Measurements from ENCODE around the gene DERL2.

Gene DERL2

GRCh38 chr17:5516060-5516792 lies 30.2 kb upstream of the DERL2 start:
- Histone ChIP-seq H3K4me3 (ENCODE audit: low read length) (no peak overlapping the region), H3K27ac (ENCODE audit: low read depth, low read length) (no peak overlapping the region), H3K36me3 (ENCODE audit: insufficient read depth, low read length) (no peaks in the 10 kb centered on the region), H3K9me3 (ENCODE audit: insufficient read depth, low read depth, low read length) (no peaks in the 10 kb centered on the region), H3K4me1 (ENCODE audit: insufficient read depth, low read length) (no peaks in the 10 kb centered on the region; the same call in 1 of the 2 replicates), H3K27me3 (ENCODE audit: insufficient read depth, low read length) (no peaks in the 10 kb centered on the region), H3K9ac (ENCODE audit: low read depth, low read length) (no peak overlapping the region)
- 78% methylated on average over 5 of the region's 5 CpGs for WGBS

GRCh38 chr17:5514976-5515375 lies 29.0 kb upstream of the DERL2 start:
- Histone ChIP-seq H3K9me3 (ENCODE audit: insufficient read depth, low read depth, low read length) (no peaks in the 10 kb centered on the region), H3K27ac (ENCODE audit: low read depth, low read length) (no peak overlapping the region), H3K4me1 (ENCODE audit: insufficient read depth, low read length) (no peaks in the 10 kb centered on the region; the same call in 1 of the 2 replicates), H3K27me3 (ENCODE audit: insufficient read depth, low read length) (no peaks in the 10 kb centered on the region), H3K36me3 (ENCODE audit: insufficient read depth, low read length) (no peaks in the 10 kb centered on the region), H3K4me3 (ENCODE audit: low read length) (no peak overlapping the region), H3K9ac (ENCODE audit: low read depth, low read length) (no peak overlapping the region)
- 95% methylated on average over 8 of the region's 10 CpGs for WGBS

GRCh38 chr17:5513628-5514027 lies 27.6 kb upstream of the DERL2 start:
- WGBS, result 78% methylated on average over 7 of the region's 7 CpGs

GRCh38 chr17:5511401-5512225 lies 25.6 kb upstream of the DERL2 start:
- Histone ChIP-seq H3K4me3 (ENCODE audit: low read length) (no peak overlapping the region), H3K27ac (ENCODE audit: low read depth, low read length) (no peak overlapping the region), H3K36me3 (ENCODE audit: insufficient read depth, low read length) (no peaks in the 10 kb centered on the region), H3K4me1 (ENCODE audit: insufficient read depth, low read length) (no peaks in the 10 kb centered on the region; the same call in 1 of the 2 replicates), H3K9me3 (ENCODE audit: insufficient read depth, low read depth, low read length) (no peaks in the 10 kb centered on the region), H3K9ac (ENCODE audit: low read depth, low read length) (no peak overlapping the region), H3K27me3 (ENCODE audit: insufficient read depth, low read length) (no peaks in the 10 kb centered on the region)
- 71% methylated on average over 17 of the region's 17 CpGs for WGBS

More at GRCh38 chr17:5513628-5514027, 27.6 kb upstream of the DERL2 start:
- H3K9ac ChIP-seq (ENCODE audit: low read depth, low read length), result no peak overlapping the region
- H3K36me3 ChIP-seq (ENCODE audit: insufficient read depth, low read length), result no peaks in the 10 kb centered on the region
- H3K27me3 ChIP-seq (ENCODE audit: insufficient read depth, low read length), result no peaks in the 10 kb centered on the region
- H3K4me3 ChIP-seq (ENCODE audit: low read length), result no peak overlapping the region
- H3K9me3 ChIP-seq (ENCODE audit: insufficient read depth, low read depth, low read length), result no peaks in the 10 kb centered on the region
- H3K4me1 ChIP-seq (ENCODE audit: insufficient read depth, low read length), result no peaks in the 10 kb centered on the region; the same call in 1 of the 2 replicates
- H3K27ac ChIP-seq (ENCODE audit: low read depth, low read length), result no peak overlapping the region

- Histone ChIP-seq H3K27ac (ENCODE audit: low read depth, low read length) (no peak overlapping the region), H3K9ac (ENCODE audit: low read depth, low read length) (no peak overlapping the region), H3K27me3 (ENCODE audit: insufficient read depth, low read length) (no peaks in the 10 kb centered on the region), H3K36me3 (ENCODE audit: insufficient read depth, low read length) (no peaks in the 10 kb centered on the region), H3K9me3 (ENCODE audit: insufficient read depth, low read depth, low read length) (no peaks in the 10 kb centered on the region), H3K4me3 (ENCODE audit: low read length) (no peak overlapping the region), H3K4me1 (ENCODE audit: insufficient read depth, low read length) (no peaks in the 10 kb centered on the region)
- 94% methylated on average over 8 of the region's 8 CpGs for WGBS
Measured at GRCh38 chr17:5510771-5511170, 24.8 kb upstream of the DERL2 start.

- H3K9me3 ChIP-seq (ENCODE audit: insufficient read depth, low read depth, low read length), result no peaks in the 10 kb centered on the region
- no peak overlapping the region for H3K9ac ChIP-seq (ENCODE audit: low read depth, low read length)
- WGBS, result 88% methylated on average over 8 of the region's 8 CpGs
- H3K4me1 ChIP-seq (ENCODE audit: insufficient read depth, low read length), result no peaks in the 10 kb centered on the region
- H3K27ac ChIP-seq (ENCODE audit: low read depth, low read length), result no peak overlapping the region
- no peaks in the 10 kb centered on the region for H3K36me3 ChIP-seq (ENCODE audit: insufficient read depth, low read length)
- no peak overlapping the region for H3K4me3 ChIP-seq (ENCODE audit: low read length)
- no peaks in the 10 kb centered on the region for H3K27me3 ChIP-seq (ENCODE audit: insufficient read depth, low read length)
Measured at GRCh38 chr17:5509482-5509881, 23.5 kb upstream of the DERL2 start.

- Histone ChIP-seq H3K9me3 (ENCODE audit: insufficient read depth, low read depth, low read length) (no peaks in the 10 kb centered on the region), H3K27ac (ENCODE audit: low read depth, low read length) (no peak overlapping the region), H3K27me3 (ENCODE audit: insufficient read depth, low read length) (no peaks in the 10 kb centered on the region), H3K36me3 (ENCODE audit: insufficient read depth, low read length) (no peaks in the 10 kb centered on the region), H3K4me1 (ENCODE audit: insufficient read depth, low read length) (no peaks in the 10 kb centered on the region), H3K9ac (ENCODE audit: low read depth, low read length) (no peak overlapping the region), H3K4me3 (ENCODE audit: low read length) (no peak overlapping the region)
- WGBS, result 35% methylated on average over 4 of the region's 4 CpGs
Measured at GRCh38 chr17:5508810-5509209, 22.8 kb upstream of the DERL2 start.

- no peaks in the 10 kb centered on the region for H3K9me3 ChIP-seq (ENCODE audit: insufficient read depth, low read depth, low read length)
- WGBS, result 86% methylated on average over 5 of the region's 5 CpGs
Measured at GRCh38 chr17:5506307-5506706, 20.3 kb upstream of the DERL2 start.

GRCh38 chr17:5502552-5502951 lies 16.6 kb upstream of the DERL2 start:
- H3K27ac ChIP-seq (ENCODE audit: low read depth, low read length), result no peak overlapping the region
- H3K27me3 ChIP-seq (ENCODE audit: insufficient read depth, low read length), result peaks cover 39% of the 10 kb centered on the region
- WGBS, result 91% methylated on average over 4 of the region's 4 CpGs
- no peaks in the 10 kb centered on the region for H3K9me3 ChIP-seq (ENCODE audit: insufficient read depth, low read depth, low read length)
- H3K36me3 ChIP-seq (ENCODE audit: insufficient read depth, low read length), result no peaks in the 10 kb centered on the region
- no peak overlapping the region for H3K4me3 ChIP-seq (ENCODE audit: low read length)
- H3K9ac ChIP-seq (ENCODE audit: low read depth, low read length), result no peak overlapping the region
- H3K4me1 ChIP-seq (ENCODE audit: insufficient read depth, low read length), result peaks cover 9% of the 10 kb centered on the region; the same call in 1 of the 2 replicates

More at GRCh38 chr17:5506307-5506706, 20.3 kb upstream of the DERL2 start:
- Histone ChIP-seq H3K4me3 (ENCODE audit: low read length) (no peak overlapping the region), H3K36me3 (ENCODE audit: insufficient read depth, low read length) (no peaks in the 10 kb centered on the region), H3K27ac (ENCODE audit: low read depth, low read length) (no peak overlapping the region), H3K27me3 (ENCODE audit: insufficient read depth, low read length) (peaks cover 16% of the 10 kb centered on the region), H3K9ac (ENCODE audit: low read depth, low read length) (no peak overlapping the region), H3K4me1 (ENCODE audit: insufficient read depth, low read length) (peaks cover 4% of the 10 kb centered on the region; the same call in 1 of the 2 replicates)

- 89% methylated on average over 8 of the region's 8 CpGs for WGBS
- peaks cover 39% of the 10 kb centered on the region for H3K27me3 ChIP-seq (ENCODE audit: insufficient read depth, low read length)
- H3K4me3 ChIP-seq (ENCODE audit: low read length), result no peak overlapping the region; the same call in 1 of the 2 replicates
- no peak overlapping the region for H3K27ac ChIP-seq (ENCODE audit: low read depth, low read length)
- H3K9me3 ChIP-seq (ENCODE audit: insufficient read depth, low read depth, low read length), result no peaks in the 10 kb centered on the region
- H3K9ac ChIP-seq (ENCODE audit: low read depth, low read length), result no peak overlapping the region
- H3K36me3 ChIP-seq (ENCODE audit: insufficient read depth, low read length), result no peaks in the 10 kb centered on the region
- H3K4me1 ChIP-seq (ENCODE audit: insufficient read depth, low read length), result peaks cover 9% of the 10 kb centered on the region; the same call in 1 of the 2 replicates
Measured at GRCh38 chr17:5501685-5502084, 15.7 kb upstream of the DERL2 start.
